Peyer's patch (tissue), 4 donors: ENCODE data around the gene SCLY. TPM values are rescaled to one million over a fixed set of nuclear protein-coding genes. Genes with fewer than 3 reads are reported as not detected.

Experiments
- DNase-seq, 3 donors: peaks; one replicate each; pipeline ENCODE4 v3.0.0-alpha.2; 2017 to 2019
- H3K27ac ChIP-seq, 4 donors: fragments of 200-600 bp; sonication (generic); one replicate each; pipeline ENCODE4 v1.5.1; 2016 to 2019
- H3K27me3 ChIP-seq, 2 donors: fragments of 200-600 bp; sonication (generic); one replicate each; pipeline ENCODE4 v1.5.1; 2019
- H3K36me3 ChIP-seq, 3 donors: fragments of 200-600 bp; sonication (generic); one replicate each; pipeline ENCODE4 v1.5.1; 2016 to 2019
- H3K4me1 ChIP-seq, 4 donors: fragments of 200-600 bp; sonication (generic); one replicate each; pipeline ENCODE4 v1.5.1; 2016 to 2019
- H3K4me3 ChIP-seq, 4 donors: fragments of 200-600 bp; sonication (generic); 1 replicate in 3 of 4; 2 replicates in 1 of 4; pipeline ENCODE4 v1.5.1; 2016 to 2019; ENCODE audit warnings: mild to moderate bottlenecking in 1 of 4
- H3K9me3 ChIP-seq, 4 donors: fragments of 200-600 bp; sonication (generic); one replicate each; pipeline ENCODE4 v1.5.1; 2016 to 2019; ENCODE audit warnings: mild to moderate bottlenecking in 1 of 4
- POLR2A ChIP-seq, 2 donors: fragments of 450-650 bp; IDR thresholded peaks; one replicate each; pipeline ENCODE4 v1.5.1; 2017; ENCODE audit warnings: antibody characterized with exemption in 2 of 2, mild to moderate bottlenecking in 2 of 2, moderate library complexity in 2 of 2
- total RNA-seq, 4 donors: library from RNA; depleted of rRNA; stranded (reverse); fragments of >200 nt; gene quantifications; one replicate each; pipeline ENCODE4 v1.1.0, GENCODE V29; 2016
- TF ChIP-seq, protein P1 (sequence below), 6 experiments: fragments of 450-650 bp in 4 of 6; fragments of 200-600 bp in 2 of 6; sonication (generic) in 1 of 6; IDR thresholded peaks; one replicate each; pipeline ENCODE4 v1.5.1; 2017 to 2019; ENCODE audit warnings: antibody characterized with exemption in 6 of 6, mild to moderate bottlenecking in 3 of 6, moderate library complexity in 1 of 6

SCLY gene
- total RNA-seq, 4 donors from 2014 or later: 13.2 to 45.2 (median 24.2) TPM

DNA sequence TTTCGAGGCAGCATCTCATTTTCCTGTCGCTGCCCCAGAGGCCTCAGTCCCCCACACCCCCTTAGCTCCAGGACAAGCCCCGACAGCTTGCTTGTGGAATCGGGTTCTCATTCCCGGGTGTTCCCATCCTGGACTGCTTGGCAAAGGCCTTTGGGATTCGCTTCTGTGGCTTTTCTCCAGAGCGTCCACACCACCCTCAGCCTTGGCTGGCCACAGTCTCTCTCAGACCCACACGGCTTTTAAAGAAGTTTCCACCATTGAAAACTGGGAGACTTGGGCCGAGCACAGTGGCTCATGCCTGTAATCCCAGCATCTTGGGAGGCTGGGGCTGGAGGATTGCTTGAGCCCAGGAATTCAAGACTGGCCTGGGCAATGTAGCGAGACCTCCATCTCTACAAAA is 42.1 kb downstream of the SCLY start:
- H3K36me3 ChIP-seq: no peaks in the 10 kb centered on the region
- H3K9me3 ChIP-seq: no peaks in the 10 kb centered on the region
- no peaks in the 10 kb centered on the region for H3K27me3 ChIP-seq
- peak in 1 of 3 donors; percentile 8 for DNase-seq
- H3K4me3 ChIP-seq: no peak overlapping the region
- no peak overlapping the region for H3K27ac ChIP-seq
- peaks cover 4 to 21% (median 7%) of the 10 kb centered on the region in 4 donors for H3K4me1 ChIP-seq
- no peak for TF ChIP-seq POLR2A (IDR thresholded peaks at IDR 0.05)
- TF ChIP-seq, protein P1, sequence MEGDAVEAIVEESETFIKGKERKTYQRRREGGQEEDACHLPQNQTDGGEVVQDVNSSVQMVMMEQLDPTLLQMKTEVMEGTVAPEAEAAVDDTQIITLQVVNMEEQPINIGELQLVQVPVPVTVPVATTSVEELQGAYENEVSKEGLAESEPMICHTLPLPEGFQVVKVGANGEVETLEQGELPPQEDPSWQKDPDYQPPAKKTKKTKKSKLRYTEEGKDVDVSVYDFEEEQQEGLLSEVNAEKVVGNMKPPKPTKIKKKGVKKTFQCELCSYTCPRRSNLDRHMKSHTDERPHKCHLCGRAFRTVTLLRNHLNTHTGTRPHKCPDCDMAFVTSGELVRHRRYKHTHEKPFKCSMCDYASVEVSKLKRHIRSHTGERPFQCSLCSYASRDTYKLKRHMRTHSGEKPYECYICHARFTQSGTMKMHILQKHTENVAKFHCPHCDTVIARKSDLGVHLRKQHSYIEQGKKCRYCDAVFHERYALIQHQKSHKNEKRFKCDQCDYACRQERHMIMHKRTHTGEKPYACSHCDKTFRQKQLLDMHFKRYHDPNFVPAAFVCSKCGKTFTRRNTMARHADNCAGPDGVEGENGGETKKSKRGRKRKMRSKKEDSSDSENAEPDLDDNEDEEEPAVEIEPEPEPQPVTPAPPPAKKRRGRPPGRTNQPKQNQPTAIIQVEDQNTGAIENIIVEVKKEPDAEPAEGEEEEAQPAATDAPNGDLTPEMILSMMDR (IDR thresholded peaks at IDR 0.05): no peak

DNA sequence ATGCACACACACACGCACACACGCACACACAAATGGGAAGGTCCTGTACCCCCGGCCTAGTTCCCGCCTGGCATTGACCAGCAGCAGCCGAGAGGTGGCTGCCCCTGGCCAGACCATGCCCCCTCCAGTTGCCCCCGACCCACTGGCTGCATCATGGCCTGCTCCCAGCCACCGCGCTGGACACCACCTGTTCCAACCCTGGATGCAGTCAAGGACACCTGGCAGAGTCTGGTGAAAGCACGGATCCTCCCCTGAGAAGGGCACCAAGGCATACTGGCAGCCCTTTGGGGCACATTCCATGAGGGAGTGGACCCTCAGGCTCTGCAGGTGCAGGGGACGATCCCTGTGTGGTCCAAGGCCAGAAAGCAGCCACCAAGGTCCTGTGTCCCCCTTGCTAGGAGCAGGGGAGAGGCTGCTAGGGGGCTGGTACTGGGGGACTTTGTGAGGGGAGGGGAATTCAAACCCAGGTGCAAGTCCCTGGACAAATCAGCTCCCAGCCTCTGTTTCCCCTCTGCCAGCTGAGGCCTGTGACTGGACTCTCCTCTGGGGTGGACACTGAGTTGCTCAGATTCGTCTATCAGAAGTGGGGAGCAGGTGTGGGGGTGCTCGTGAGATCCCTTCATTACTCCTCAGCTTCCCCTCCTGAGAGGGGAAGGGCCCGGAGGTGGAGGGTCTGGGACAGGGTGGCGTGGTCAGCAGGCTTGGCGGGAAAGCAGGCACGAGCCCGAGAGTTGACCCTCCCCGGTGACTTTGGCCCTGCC is 42.8 kb downstream of the SCLY start:
- Histone ChIP-seq H3K9me3 (no peaks in the 10 kb centered on the region), H3K4me1 (peaks cover 4 to 29% (median 6%) of the 10 kb centered on the region in 4 donors), H3K27me3 (no peaks in the 10 kb centered on the region), H3K36me3 (no peaks in the 10 kb centered on the region), H3K27ac (no peak overlapping the region), H3K4me3 (no peak overlapping the region)
- TF ChIP-seq, protein P1 (IDR thresholded peaks at IDR 0.05): no peak
- TF ChIP-seq POLR2A (IDR thresholded peaks at IDR 0.05): no peak
- peak in 2 of 3 donors; percentile 38 to 40 for DNase-seq

DNA sequence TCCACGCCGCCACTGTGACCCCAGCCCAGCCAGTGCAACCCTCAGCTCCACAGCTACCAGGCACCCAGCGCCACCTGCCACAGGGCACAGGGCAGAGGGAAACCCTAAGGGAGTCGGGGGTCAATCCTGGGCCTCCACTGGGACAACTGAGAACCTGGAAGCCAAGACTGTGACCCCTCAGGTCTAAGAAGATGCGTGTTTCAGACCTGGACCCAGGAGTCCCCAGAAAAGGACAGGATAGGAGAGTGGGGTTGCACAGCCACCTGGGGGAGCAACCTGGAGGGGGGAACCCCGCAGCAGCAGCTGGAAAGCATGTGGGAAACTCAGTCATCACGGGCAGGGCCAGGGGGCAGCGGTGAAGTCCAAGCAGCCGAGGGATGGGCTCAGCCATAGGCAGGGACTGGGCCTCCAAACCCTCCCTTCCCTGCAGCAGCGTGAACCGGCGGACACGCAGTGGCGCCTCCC is 43.5 kb downstream of the SCLY start:
- Histone ChIP-seq H3K4me3 (no peak overlapping the region), H3K9me3 (no peaks in the 10 kb centered on the region), H3K36me3 (no peaks in the 10 kb centered on the region), H3K27ac (no peak overlapping the region), H3K4me1 (peaks cover under 1 to 29% (median 4%) of the 10 kb centered on the region in 4 donors), H3K27me3 (no peaks in the 10 kb centered on the region)
- TF ChIP-seq, protein P1 (IDR thresholded peaks at IDR 0.05): no peak
- no peak for TF ChIP-seq POLR2A (IDR thresholded peaks at IDR 0.05)
- DNase-seq: peak in 1 of 3 donors; percentile 33

DNA sequence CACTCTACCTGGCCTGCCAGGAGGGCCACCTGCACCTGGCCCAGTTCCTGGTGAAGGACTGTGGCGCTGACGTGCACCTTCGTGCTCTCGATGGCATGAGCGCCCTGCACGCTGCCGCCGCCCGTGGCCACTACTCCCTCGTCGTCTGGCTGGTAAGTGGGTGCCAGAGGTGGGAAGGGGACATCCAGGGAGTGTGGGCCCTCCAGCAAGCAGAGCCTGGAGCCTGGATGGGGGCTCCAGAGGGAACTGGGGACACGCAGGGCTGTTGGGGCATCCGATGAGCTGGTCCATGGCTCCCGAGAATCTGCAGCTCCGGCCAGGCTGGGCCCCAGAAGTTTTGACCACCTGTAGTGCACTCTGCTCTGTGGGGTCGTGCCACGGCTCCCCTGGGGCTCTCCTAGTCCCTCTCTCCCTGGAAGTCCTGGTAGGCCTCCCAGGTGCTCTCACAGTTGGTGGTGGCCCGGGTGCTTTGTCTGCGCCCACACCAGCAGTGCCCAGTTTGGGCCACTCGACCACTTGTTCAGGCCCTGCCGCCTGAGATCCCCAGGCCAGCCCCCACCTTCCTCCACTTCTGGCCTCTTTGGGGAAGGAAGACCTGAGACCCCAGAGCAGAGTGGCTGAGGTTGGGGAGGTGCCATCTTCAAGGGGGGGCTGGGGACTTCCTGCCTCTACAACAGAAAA is 44.0 kb downstream of the SCLY start:
- Histone ChIP-seq H3K4me1 (peaks cover 0 to 27% (median 6%) of the 10 kb centered on the region in 4 donors), H3K27me3 (no peaks in the 10 kb centered on the region), H3K27ac (no peak overlapping the region), H3K9me3 (no peaks in the 10 kb centered on the region), H3K36me3 (no peaks in the 10 kb centered on the region), H3K4me3 (no peak overlapping the region)
- peak in 2 of 3 donors; percentile 40 to 41 for DNase-seq
- TF ChIP-seq, protein P1 (IDR thresholded peaks at IDR 0.05): no peak
- no peak for TF ChIP-seq POLR2A (IDR thresholded peaks at IDR 0.05)

DNA sequence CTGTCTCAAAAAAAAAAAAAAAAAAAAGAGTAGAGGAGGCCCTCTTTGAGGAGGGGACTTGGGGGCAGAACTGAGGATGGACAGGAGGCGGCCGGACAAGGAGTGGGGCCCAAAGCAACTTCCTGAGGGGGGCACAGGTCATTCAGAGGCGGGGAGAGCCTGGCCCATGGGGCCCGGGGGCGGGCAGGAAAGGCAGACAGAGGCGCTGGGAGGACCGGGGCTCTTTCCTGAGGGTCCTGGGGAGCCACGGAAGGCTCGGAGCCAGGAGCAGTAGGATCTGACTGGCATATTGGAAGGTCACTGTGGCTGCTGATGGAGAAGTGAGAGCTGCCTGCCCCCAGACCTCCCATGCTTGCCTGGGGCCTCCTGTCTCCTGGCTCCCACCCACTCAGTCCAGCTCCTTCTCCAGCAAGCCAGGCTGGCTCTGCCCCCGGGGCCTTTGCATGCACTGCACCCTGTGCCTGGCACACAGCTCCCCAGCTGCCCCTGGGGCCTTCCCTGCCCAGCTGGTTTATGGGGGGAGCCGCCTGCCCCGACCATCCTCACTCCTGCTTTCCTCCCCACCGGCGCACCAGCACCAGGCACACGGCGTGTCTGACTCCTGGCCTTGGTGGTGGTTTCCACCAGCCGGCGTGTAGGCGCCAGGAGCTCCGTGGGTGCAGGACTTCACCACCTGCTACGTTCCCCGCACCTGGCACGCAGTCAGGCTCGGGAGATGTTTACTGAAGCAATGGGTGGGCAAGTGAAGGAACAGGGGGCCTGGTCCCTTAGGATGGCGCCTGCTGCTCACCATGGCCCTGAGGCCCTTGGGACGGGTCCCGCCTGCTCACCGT is 44.9 kb downstream of the SCLY start:
- TF ChIP-seq, protein P1 (IDR thresholded peaks at IDR 0.05): no peak
- no peak for TF ChIP-seq POLR2A (IDR thresholded peaks at IDR 0.05)
- no peak overlapping the region for H3K27ac ChIP-seq

More for the DNA sequence above, 44.9 kb downstream of the SCLY start:
- Histone ChIP-seq H3K4me1 (peaks cover 0 to 27% (median 6%) of the 10 kb centered on the region in 4 donors), H3K9me3 (no peaks in the 10 kb centered on the region), H3K27me3 (no peaks in the 10 kb centered on the region), H3K36me3 (no peaks in the 10 kb centered on the region), H3K4me3 (no peak overlapping the region)
- peak in 2 of 3 donors; percentile 37 to 42 for DNase-seq
